ENCODE measurements around the gene ARHGEF26. TPM values are rescaled to one million over a fixed set of nuclear protein-coding genes. Genes with fewer than 3 reads are reported as not detected.

The ARHGEF26 gene
- total and polyA plus RNA-seq, 12 donors: 0.74 to 2.3 (median 1.1) TPM

GRCh38 chr3:154304936-154305335, 183.7 kb downstream of the ARHGEF26 start:
- H3K36me3 ChIP-seq: peaks cover 0 to 99% (median 56%) of the 10 kb centered on the region in 9 donors
- no peak for DNase-seq
- no peak for TF ChIP-seq CTCF (IDR thresholded peaks at IDR 0.05)
- 93 to 94% methylated on average over 3 of the region's 3 CpGs for WGBS, 2 donors
- no peak overlapping the region for H3K4me3 ChIP-seq
- H3K4me1 ChIP-seq: no peaks in the 10 kb centered on the region
- no peaks in the 10 kb centered on the region for H3K9me3 ChIP-seq
- H3K27ac ChIP-seq: no peak overlapping the region
- intact Hi-C loops (cut with DNase I): no loop called here
- ATAC-seq: no peak
- H3K27me3 ChIP-seq: no peaks in the 10 kb centered on the region

GRCh38 chr3:154307363-154307762, 186.2 kb downstream of the ARHGEF26 start:
- Histone ChIP-seq H3K36me3 (peaks cover 0 to 97% (median 46%) of the 10 kb centered on the region in 9 donors), H3K4me1 (no peaks in the 10 kb centered on the region), H3K27me3 (no peaks in the 10 kb centered on the region), H3K4me3 (no peak overlapping the region), H3K9me3 (no peaks in the 10 kb centered on the region), H3K27ac (no peak overlapping the region)
- DNase-seq: no peak
- TF ChIP-seq CTCF (IDR thresholded peaks at IDR 0.05): no peak
- ATAC-seq: no peak
- intact Hi-C loops (cut with DNase I): no loop called here

Other genes with a start within 250 kb of the ARHGEF26 start
- gene DHX36, start 203.1 kb downstream of the ARHGEF26 start, total RNA-seq: 10 to 100 TPM; 35.5 to 51.2 (median 41.2) TPM
- gene DHX36, start 203.1 kb downstream of the ARHGEF26 start, polyA plus RNA-seq: 10 to 100 TPM; 22.3 to 23.3 TPM